Measurements from ENCODE around the gene PTCH2.

GRCh38 chr1:44828003-44828651 lies 14.9 kb downstream of the PTCH2 start:
- TF ChIP-seq CTCF (IDR thresholded peaks at IDR 0.05) (no peak), EP300 (IDR thresholded peaks at IDR 0.05) (no peak), POLR2A (IDR thresholded peaks at IDR 0.05) (no peak)

All from tibial nerve (tissue), 4 donors.